Activated T-cell treated with anti-CD3 and anti-CD28 coated beads, Interleukin-2, amount 50 U/mL, for 72 hours (primary cell): Measurements from ENCODE around the gene ARHGAP42. TPM values are rescaled to one million over a fixed set of nuclear protein-coding genes. Genes with fewer than 3 reads are reported as not detected.

Source experiments
- ATAC-seq, 2 donors: fragments of 150-1000 bp; cut with Tn5 transposase; replicated peaks in 1 of 2; 2 replicates each; pipeline ENCODE4 v1.10.0; 2021; ENCODE audit warnings: moderate library complexity in 2 of 2, mild to moderate bottlenecking in 1 of 2
- DNase-seq, 2 donors: peaks; one replicate each; pipeline ENCODE4 v3.0.0; 2021 to 2022; ENCODE audit warnings: mixed read lengths in 1 of 2
- H3K27ac Mint-ChIP-seq: one replicate; pipeline ENCODE4 v1.8.0; 2022; ENCODE audit warnings: mild to moderate bottlenecking, moderate library complexity, mixed read lengths
- H3K27me3 Mint-ChIP-seq: one replicate; pipeline ENCODE4 v1.8.0; 2022; ENCODE audit warnings: low read depth, mixed read lengths
- H3K36me3 Mint-ChIP-seq, 2 donors: one replicate each; pipeline ENCODE4 v1.8.0; 2022; ENCODE audit warnings: mixed read lengths in 2 of 2, mild to moderate bottlenecking in 1 of 2; ENCODE audit not compliant: insufficient read depth in 2 of 2
- H3K4me1 Mint-ChIP-seq: one replicate; pipeline ENCODE4 v1.8.0; 2022; ENCODE audit warnings: low read depth, mixed read lengths
- H3K4me3 Mint-ChIP-seq, 2 donors: one replicate each; pipeline ENCODE4 v1.8.0; 2022; ENCODE audit warnings: mild to moderate bottlenecking in 2 of 2, mixed read lengths in 2 of 2, moderate library complexity in 2 of 2
- H3K9me3 Mint-ChIP-seq, 2 donors: one replicate each; pipeline ENCODE4 v1.8.0; 2022; ENCODE audit warnings: mixed read lengths in 2 of 2
- total RNA-seq, 2 donors: library from RNA; stranded (reverse); gene quantifications; one replicate each; pipeline ENCODE4 v1.2.3, GENCODE V29; 2022

Gene ARHGAP42
- total RNA-seq, 2 donors from 2014 or later: 0.28 TPM; not detected in 1

- peaks cover 0 to 2% of the 10 kb centered on the region in 2 donors for H3K36me3 Mint-ChIP-seq
- H3K27ac Mint-ChIP-seq: no peak overlapping the region
- ATAC-seq (no peak), DNase-seq (no peak)
- H3K4me1 Mint-ChIP-seq: no peaks in the 10 kb centered on the region
- H3K4me3 Mint-ChIP-seq: no peak overlapping the region
- H3K27me3 Mint-ChIP-seq: no peaks in the 10 kb centered on the region
- peaks cover 8 to 11% of the 10 kb centered on the region in 2 donors for H3K9me3 Mint-ChIP-seq
Observed at GRCh38 chr11:100902454-100903141, 215.5 kb downstream of the ARHGAP42 start.

DNA sequence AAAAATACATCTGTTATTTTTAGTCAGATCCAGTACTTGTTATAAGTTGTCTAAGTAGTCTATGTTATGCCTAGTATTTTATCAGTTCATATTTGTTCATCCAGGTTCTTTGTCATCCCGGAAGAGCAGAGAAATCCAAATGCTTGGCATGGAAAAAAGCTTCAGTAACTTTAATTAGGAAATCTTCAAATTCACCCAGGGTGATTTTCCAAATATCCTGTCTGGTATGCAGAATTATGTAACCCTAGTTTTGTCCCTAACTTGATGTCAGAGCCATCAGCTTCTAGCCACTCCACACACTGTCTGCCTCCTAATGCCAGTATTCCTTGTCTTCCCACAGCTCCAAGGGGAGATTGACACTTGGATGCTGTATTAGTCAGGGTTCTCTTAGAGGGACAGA lies 216.2 kb downstream of the ARHGAP42 start:
- no peaks in the 10 kb centered on the region for H3K27me3 Mint-ChIP-seq
- no peak overlapping the region for H3K4me3 Mint-ChIP-seq
- DNase-seq (no peak), ATAC-seq (no peak)
- peaks cover 8 to 11% of the 10 kb centered on the region in 2 donors for H3K9me3 Mint-ChIP-seq
- no peak overlapping the region for H3K27ac Mint-ChIP-seq
- H3K4me1 Mint-ChIP-seq: no peaks in the 10 kb centered on the region
- peaks cover 0 to 2% of the 10 kb centered on the region in 2 donors for H3K36me3 Mint-ChIP-seq

- no peaks in the 10 kb centered on the region for H3K27me3 Mint-ChIP-seq
- no peak for ATAC-seq
- peaks cover 0 to 2% of the 10 kb centered on the region in 2 donors for H3K36me3 Mint-ChIP-seq
Observed at GRCh38 chr11:100905684-100906083, 218.6 kb downstream of the ARHGAP42 start.

GRCh38 chr11:100908746-100909145 lies 221.7 kb downstream of the ARHGAP42 start:
- peaks cover 0 to 3% of the 10 kb centered on the region in 2 donors for H3K9me3 Mint-ChIP-seq
- H3K27ac Mint-ChIP-seq: no peak overlapping the region
- H3K27me3 Mint-ChIP-seq: no peaks in the 10 kb centered on the region
- no peaks in the 10 kb centered on the region for H3K36me3 Mint-ChIP-seq
- no peak overlapping the region for H3K4me3 Mint-ChIP-seq
- ATAC-seq (no peak), DNase-seq (no peak)
- no peaks in the 10 kb centered on the region for H3K4me1 Mint-ChIP-seq

More at GRCh38 chr11:100905684-100906083, 218.6 kb downstream of the ARHGAP42 start:
- no peak overlapping the region for H3K4me3 Mint-ChIP-seq
- no peak for DNase-seq
- H3K9me3 Mint-ChIP-seq: peaks cover 0 to 3% of the 10 kb centered on the region in 2 donors
- H3K27ac Mint-ChIP-seq: no peak overlapping the region
- H3K4me1 Mint-ChIP-seq: no peaks in the 10 kb centered on the region

- Mint-ChIP-seq H3K27me3 (no peaks in the 10 kb centered on the region), H3K4me3 (no peak overlapping the region), H3K4me1 (no peaks in the 10 kb centered on the region), H3K36me3 (no peaks in the 10 kb centered on the region), H3K9me3 (peaks cover 0 to 3% of the 10 kb centered on the region in 2 donors), H3K27ac (no peak overlapping the region)
- DNase-seq (no peak), ATAC-seq (no peak)
Observed at GRCh38 chr11:100910808-100911207, 223.7 kb downstream of the ARHGAP42 start.

GRCh38 chr11:100914415-100915110 lies 227.5 kb downstream of the ARHGAP42 start:
- ATAC-seq (no peak), DNase-seq (no peak)
- H3K27ac Mint-ChIP-seq: no peak overlapping the region
- H3K4me1 Mint-ChIP-seq: no peaks in the 10 kb centered on the region
- no peak overlapping the region for H3K4me3 Mint-ChIP-seq
- H3K36me3 Mint-ChIP-seq: no peaks in the 10 kb centered on the region
- H3K27me3 Mint-ChIP-seq: no peaks in the 10 kb centered on the region
- H3K9me3 Mint-ChIP-seq: no peaks in the 10 kb centered on the region

- H3K27ac Mint-ChIP-seq: no peak overlapping the region
- no peaks in the 10 kb centered on the region for H3K36me3 Mint-ChIP-seq
- no peaks in the 10 kb centered on the region for H3K4me1 Mint-ChIP-seq
- H3K9me3 Mint-ChIP-seq: no peaks in the 10 kb centered on the region
- H3K4me3 Mint-ChIP-seq: no peak overlapping the region
- DNase-seq: no peak
- no peak for ATAC-seq
- no peaks in the 10 kb centered on the region for H3K27me3 Mint-ChIP-seq
Observed at GRCh38 chr11:100918551-100919500, 231.7 kb downstream of the ARHGAP42 start.

- Mint-ChIP-seq H3K27ac (no peak overlapping the region), H3K36me3 (no peaks in the 10 kb centered on the region), H3K4me3 (no peak overlapping the region), H3K9me3 (no peaks in the 10 kb centered on the region), H3K27me3 (no peaks in the 10 kb centered on the region), H3K4me1 (no peaks in the 10 kb centered on the region)
- ATAC-seq (no peak), DNase-seq (no peak)
Observed at GRCh38 chr11:100920593-100920992, 233.5 kb downstream of the ARHGAP42 start.

DNA sequence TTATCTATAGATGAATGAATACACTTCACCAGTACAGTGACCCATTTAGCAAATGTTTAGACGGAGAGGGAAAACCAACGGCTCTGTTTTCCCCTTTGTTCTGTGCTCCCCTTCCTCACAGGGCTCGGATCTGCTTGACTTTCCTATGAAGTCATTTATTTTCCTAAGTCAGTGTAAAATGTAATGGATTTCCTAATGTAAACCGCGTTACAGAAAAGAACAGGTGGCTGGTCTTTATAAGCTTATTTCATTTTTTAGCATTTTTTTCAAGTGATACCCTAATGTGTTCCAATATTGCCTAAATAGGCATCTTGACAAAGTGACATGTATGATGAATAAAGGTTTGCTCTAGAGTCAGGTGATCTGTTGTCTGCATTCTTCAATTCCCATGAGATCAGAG lies 235.0 kb downstream of the ARHGAP42 start:
- no peaks in the 10 kb centered on the region for H3K36me3 Mint-ChIP-seq

DNA sequence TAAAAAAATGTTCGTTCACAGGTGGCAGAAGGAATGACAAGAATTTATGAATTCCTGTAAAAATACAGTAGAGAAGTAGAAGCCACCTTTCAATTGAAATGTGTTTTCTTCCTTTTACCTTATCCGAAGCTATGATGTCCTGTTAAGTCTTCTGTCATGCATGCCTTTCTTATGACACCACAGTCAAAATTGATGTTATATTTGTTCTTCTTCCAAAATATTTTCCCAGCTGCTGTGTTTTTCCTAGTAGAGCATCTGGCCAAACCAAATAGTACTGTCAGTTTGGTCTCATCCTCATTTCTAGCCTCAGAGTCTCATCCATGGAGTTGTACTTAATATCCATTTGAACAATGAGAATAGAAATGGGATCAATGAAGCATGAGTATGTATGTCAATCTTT lies 236.5 kb downstream of the ARHGAP42 start:
- Mint-ChIP-seq H3K4me1 (no peaks in the 10 kb centered on the region), H3K9me3 (no peaks in the 10 kb centered on the region), H3K27me3 (no peaks in the 10 kb centered on the region), H3K4me3 (no peak overlapping the region), H3K36me3 (no peaks in the 10 kb centered on the region), H3K27ac (no peak overlapping the region)
- DNase-seq (no peak), ATAC-seq (no peak)

More for the DNA sequence above, 235.0 kb downstream of the ARHGAP42 start:
- ATAC-seq (no peak), DNase-seq (no peak)
- Mint-ChIP-seq H3K4me3 (no peak overlapping the region), H3K4me1 (no peaks in the 10 kb centered on the region), H3K9me3 (no peaks in the 10 kb centered on the region), H3K27me3 (no peaks in the 10 kb centered on the region), H3K27ac (no peak overlapping the region)

DNA sequence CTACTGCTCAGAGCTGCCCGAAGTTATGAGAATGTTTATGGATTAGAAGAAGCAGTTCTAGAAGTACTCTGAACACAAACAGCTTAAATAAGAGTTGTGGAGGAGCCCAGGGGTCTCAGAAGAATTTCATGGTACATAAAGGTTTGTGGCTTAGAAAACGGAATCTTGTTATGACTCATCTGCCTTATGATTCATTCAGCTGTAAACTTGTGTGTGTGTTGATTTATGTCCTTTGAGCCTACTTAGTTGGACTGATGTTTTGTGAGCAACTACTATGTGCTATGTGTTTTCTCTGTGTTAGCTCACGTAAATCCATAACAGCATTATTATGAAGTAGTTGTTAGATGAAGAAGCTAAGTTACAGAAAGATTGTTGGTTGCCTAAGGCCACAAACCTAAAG lies 238.8 kb downstream of the ARHGAP42 start:
- Mint-ChIP-seq H3K36me3 (no peaks in the 10 kb centered on the region), H3K4me1 (no peaks in the 10 kb centered on the region), H3K27ac (no peak overlapping the region), H3K4me3 (no peak overlapping the region), H3K27me3 (no peaks in the 10 kb centered on the region), H3K9me3 (no peaks in the 10 kb centered on the region)
- ATAC-seq: no peak
- DNase-seq: no peak

DNA sequence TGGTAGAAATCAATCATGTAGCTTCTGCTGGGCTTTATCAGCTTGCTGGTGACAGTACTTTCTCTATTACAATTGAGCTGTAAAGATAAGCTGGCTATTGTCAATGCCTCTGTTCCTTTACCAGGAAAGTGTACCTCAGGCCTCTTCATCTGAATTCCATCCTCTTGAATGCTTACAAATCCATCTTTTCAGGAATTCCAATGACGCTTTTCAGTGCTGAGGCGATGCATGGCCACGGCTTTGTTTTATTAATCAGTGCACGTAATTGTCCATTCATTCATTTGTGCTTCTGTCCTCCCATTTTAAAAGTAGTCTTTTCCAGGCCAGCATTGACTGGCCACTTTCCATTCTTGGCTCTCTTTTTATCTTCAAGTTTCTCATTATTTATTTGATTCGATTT lies 240.5 kb downstream of the ARHGAP42 start:
- no peaks in the 10 kb centered on the region for H3K27me3 Mint-ChIP-seq
- H3K36me3 Mint-ChIP-seq: no peaks in the 10 kb centered on the region
- no peak for DNase-seq
- no peak for ATAC-seq
- no peak overlapping the region for H3K27ac Mint-ChIP-seq
- H3K4me1 Mint-ChIP-seq: no peaks in the 10 kb centered on the region
- H3K4me3 Mint-ChIP-seq: no peak overlapping the region
- H3K9me3 Mint-ChIP-seq: no peaks in the 10 kb centered on the region

GRCh38 chr11:100928426-100928825 lies 241.3 kb downstream of the ARHGAP42 start:
- ATAC-seq: no peak
- Mint-ChIP-seq H3K27me3 (no peaks in the 10 kb centered on the region), H3K36me3 (no peaks in the 10 kb centered on the region), H3K27ac (no peak overlapping the region), H3K4me1 (no peaks in the 10 kb centered on the region), H3K9me3 (no peaks in the 10 kb centered on the region), H3K4me3 (no peak overlapping the region)
- DNase-seq: no peak
